HepG2 (cell line): ENCODE data around the gene MROH2A. TPM values are rescaled to one million over a fixed set of nuclear protein-coding genes. Genes with fewer than 3 reads are reported as not detected.

Experiments used
- BHLHE40 ChIP-seq: IDR thresholded peaks from 2 replicates; pipeline ENCODE4 v1.6.1; 2011; ENCODE audit warnings: low read length, improper control_type of control experiment
- CREB1 ChIP-seq, 2 experiments: fragments of 450-650 bp in 1 of 2; IDR thresholded peaks; 2 replicates each; pipeline ENCODE4 v1.6.1; 2016 to 2017; ENCODE audit warnings: control low read depth in 1 of 2, mild to moderate bottlenecking in 1 of 2, missing compliant biosample characterization in 1 of 2, missing genetic modification characterization in 1 of 2
- ELF1 ChIP-seq: sonication (generic); formaldehyde crosslinking; IDR thresholded peaks from 2 replicates; pipeline ENCODE4 v1.4.0; 2020; ENCODE audit warnings: missing genetic modification reagents
- MBNL3 ChIP-seq: fragments of 250-450 bp; sonication (Bioruptor Pico); conservative IDR thresholded peaks from 2 replicates; pipeline ENCODE4 v1.8.0; 2022; ENCODE audit warnings: mild to moderate bottlenecking, inconsistent platforms
- SMAD1 ChIP-seq: sonication (generic); formaldehyde crosslinking; IDR thresholded peaks from 2 replicates; pipeline ENCODE4 v1.4.0; 2020; ENCODE audit warnings: missing genetic modification reagents, low read depth, mild to moderate bottlenecking, borderline replicate concordance
- TCF7 ChIP-seq: sonication (generic); IDR thresholded peaks from 2 replicates; pipeline ENCODE4 v1.6.1; 2016; ENCODE audit warnings: antibody characterized with exemption, low read depth
- YEATS4 ChIP-seq: sonication (generic); formaldehyde crosslinking; IDR thresholded peaks from 2 replicates; pipeline ENCODE4 v1.4.0; 2020; ENCODE audit warnings: missing genetic modification reagents, borderline replicate concordance
- ZBTB20 ChIP-seq: sonication (generic); formaldehyde crosslinking; IDR thresholded peaks from 2 replicates; pipeline ENCODE4 v1.8.1; 2023; ENCODE audit warnings: missing genetic modification reagents, low read depth, mild to moderate bottlenecking, borderline replicate concordance
- ZNF841 ChIP-seq: sonication (generic); formaldehyde crosslinking; IDR thresholded peaks from 2 replicates; pipeline ENCODE4 v1.8.1; 2023; ENCODE audit warnings: missing genetic modification reagents, borderline replicate concordance
- polyA plus RNA-seq, 8 experiments: library from polyadenylated mRNA; depleted of rRNA in 3 of 8; stranded (reverse) in 7 of 8; unstranded in 1 of 8; fragments of >200 nt; fragmentation: Illumina TruSeq in 4 of 8; extraction: Trizol in 4 of 8; gene quantifications; 2 replicates each; pipeline versions ENCODE4 v1.2.1 to v1.2.3, GENCODE V29; 2011 to 2016; ENCODE audit warnings: low read depth in 4 of 8, missing spikeins in 1 of 8, mixed read lengths in 1 of 8; ENCODE audit not compliant: insufficient read depth in 1 of 8
- total RNA-seq, 5 experiments: library from RNA; depleted of rRNA; stranded (reverse); fragments of >200 nt; fragmentation: Illumina TruSeq; extraction: Trizol; gene quantifications; 2 replicates each; pipeline ENCODE4 v1.2.3, GENCODE V29; 2016; ENCODE audit warnings: low read depth in 1 of 5
- TF ChIP-seq, protein P1 (sequence below): sonication (generic); formaldehyde crosslinking; IDR thresholded peaks from 2 replicates; pipeline ENCODE4 v1.4.0; 2020; ENCODE audit warnings: missing genetic modification reagents, borderline replicate concordance
- TF ChIP-seq, protein P2 (sequence below), 2 experiments: fragments of 450-650 bp in 1 of 2; sonication (generic) in 1 of 2; formaldehyde crosslinking; IDR thresholded peaks; 2 replicates each; pipeline versions ENCODE4 v1.5.0 to v1.8.0; 2020 to 2022; ENCODE audit warnings: mild to moderate bottlenecking in 1 of 2, missing genetic modification reagents in 1 of 2
- TF ChIP-seq, protein P3 (sequence below): sonication (generic); formaldehyde crosslinking; IDR thresholded peaks from 2 replicates; pipeline ENCODE4 v1.5.0; 2020; ENCODE audit warnings: missing genetic modification reagents

MROH2A gene
- total and polyA plus RNA-seq, 2 of the 13 experiments (the other 11 are each of a cell fraction or from before 2014, with no cell fraction given): 0.03 to 0.04 TPM

DNA sequence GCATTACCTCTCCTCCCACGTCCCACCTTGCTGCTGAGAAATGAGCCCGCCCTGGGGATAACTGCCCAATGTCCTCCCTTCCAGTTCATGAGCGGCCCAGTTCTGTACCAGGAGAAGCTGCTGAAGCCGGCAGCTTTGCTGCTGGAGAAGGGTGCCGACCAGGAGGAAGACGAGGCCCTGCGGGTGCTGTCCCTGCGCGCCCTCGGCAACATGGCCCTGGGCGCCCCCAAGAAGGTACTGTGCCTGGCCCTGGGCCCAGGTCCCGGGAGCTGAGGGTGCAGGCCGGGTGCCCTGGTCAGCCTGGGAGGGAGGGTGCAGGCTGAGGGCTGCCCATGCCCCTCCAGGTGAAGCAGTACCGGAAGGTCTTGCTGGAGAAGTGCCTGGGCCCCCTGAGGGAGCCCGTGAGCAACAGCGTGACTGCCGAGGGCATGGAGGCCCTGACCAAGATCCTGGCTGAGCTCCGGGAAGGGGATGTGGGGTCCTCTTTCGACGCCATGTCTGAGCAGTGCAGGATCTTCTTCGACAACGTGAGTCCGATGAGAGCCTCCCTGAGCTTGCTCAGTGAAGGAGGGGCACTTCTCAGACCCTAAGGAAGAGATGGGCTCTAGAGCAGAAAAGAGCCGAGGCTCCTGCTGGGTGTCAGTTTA, 50.5 kb downstream of the MROH2A start (continued):
- TF ChIP-seq, protein P1, sequence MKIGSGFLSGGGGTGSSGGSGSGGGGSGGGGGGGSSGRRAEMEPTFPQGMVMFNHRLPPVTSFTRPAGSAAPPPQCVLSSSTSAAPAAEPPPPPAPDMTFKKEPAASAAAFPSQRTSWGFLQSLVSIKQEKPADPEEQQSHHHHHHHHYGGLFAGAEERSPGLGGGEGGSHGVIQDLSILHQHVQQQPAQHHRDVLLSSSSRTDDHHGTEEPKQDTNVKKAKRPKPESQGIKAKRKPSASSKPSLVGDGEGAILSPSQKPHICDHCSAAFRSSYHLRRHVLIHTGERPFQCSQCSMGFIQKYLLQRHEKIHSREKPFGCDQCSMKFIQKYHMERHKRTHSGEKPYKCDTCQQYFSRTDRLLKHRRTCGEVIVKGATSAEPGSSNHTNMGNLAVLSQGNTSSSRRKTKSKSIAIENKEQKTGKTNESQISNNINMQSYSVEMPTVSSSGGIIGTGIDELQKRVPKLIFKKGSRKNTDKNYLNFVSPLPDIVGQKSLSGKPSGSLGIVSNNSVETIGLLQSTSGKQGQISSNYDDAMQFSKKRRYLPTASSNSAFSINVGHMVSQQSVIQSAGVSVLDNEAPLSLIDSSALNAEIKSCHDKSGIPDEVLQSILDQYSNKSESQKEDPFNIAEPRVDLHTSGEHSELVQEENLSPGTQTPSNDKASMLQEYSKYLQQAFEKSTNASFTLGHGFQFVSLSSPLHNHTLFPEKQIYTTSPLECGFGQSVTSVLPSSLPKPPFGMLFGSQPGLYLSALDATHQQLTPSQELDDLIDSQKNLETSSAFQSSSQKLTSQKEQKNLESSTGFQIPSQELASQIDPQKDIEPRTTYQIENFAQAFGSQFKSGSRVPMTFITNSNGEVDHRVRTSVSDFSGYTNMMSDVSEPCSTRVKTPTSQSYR (CRISPR knock-in tag): no peak
- TF ChIP-seq TCF7 (no peak), BHLHE40 (no peak), ELF1 (CRISPR knock-in tag) (no peak), ZBTB20 (CRISPR knock-in tag) (no peak), SMAD1 (CRISPR knock-in tag) (no peak), YEATS4 (CRISPR knock-in tag) (no peak), ZNF841 (CRISPR knock-in tag) (no peak), MBNL3 (CRISPR knock-in tag) (no peak), CREB1 (IDR thresholded peaks at IDR 0.05) (no peak), CREB1 (CRISPR knock-in tag; IDR thresholded peaks at IDR 0.05) (no peak)
- TF ChIP-seq, protein P2, sequence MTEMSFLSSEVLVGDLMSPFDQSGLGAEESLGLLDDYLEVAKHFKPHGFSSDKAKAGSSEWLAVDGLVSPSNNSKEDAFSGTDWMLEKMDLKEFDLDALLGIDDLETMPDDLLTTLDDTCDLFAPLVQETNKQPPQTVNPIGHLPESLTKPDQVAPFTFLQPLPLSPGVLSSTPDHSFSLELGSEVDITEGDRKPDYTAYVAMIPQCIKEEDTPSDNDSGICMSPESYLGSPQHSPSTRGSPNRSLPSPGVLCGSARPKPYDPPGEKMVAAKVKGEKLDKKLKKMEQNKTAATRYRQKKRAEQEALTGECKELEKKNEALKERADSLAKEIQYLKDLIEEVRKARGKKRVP (CRISPR knock-in tag; IDR thresholded peaks at IDR 0.05): no peak
- TF ChIP-seq, protein P3, sequence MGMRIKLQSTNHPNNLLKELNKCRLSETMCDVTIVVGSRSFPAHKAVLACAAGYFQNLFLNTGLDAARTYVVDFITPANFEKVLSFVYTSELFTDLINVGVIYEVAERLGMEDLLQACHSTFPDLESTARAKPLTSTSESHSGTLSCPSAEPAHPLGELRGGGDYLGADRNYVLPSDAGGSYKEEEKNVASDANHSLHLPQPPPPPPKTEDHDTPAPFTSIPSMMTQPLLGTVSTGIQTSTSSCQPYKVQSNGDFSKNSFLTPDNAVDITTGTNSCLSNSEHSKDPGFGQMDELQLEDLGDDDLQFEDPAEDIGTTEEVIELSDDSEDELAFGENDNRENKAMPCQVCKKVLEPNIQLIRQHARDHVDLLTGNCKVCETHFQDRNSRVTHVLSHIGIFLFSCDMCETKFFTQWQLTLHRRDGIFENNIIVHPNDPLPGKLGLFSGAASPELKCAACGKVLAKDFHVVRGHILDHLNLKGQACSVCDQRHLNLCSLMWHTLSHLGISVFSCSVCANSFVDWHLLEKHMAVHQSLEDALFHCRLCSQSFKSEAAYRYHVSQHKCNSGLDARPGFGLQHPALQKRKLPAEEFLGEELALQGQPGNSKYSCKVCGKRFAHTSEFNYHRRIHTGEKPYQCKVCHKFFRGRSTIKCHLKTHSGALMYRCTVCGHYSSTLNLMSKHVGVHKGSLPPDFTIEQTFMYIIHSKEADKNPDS (CRISPR knock-in tag): no peak
